ENCODE measurements around the gene PPFIBP2. TPM values are rescaled to one million over a fixed set of nuclear protein-coding genes. Genes with fewer than 3 reads are reported as not detected.

The PPFIBP2 gene
- total and polyA plus RNA-seq, 2 of the 13 experiments (the other 11 are each of a cell fraction or from before 2014, with no cell fraction given) = 15.0 to 52.5 TPM

DNA sequence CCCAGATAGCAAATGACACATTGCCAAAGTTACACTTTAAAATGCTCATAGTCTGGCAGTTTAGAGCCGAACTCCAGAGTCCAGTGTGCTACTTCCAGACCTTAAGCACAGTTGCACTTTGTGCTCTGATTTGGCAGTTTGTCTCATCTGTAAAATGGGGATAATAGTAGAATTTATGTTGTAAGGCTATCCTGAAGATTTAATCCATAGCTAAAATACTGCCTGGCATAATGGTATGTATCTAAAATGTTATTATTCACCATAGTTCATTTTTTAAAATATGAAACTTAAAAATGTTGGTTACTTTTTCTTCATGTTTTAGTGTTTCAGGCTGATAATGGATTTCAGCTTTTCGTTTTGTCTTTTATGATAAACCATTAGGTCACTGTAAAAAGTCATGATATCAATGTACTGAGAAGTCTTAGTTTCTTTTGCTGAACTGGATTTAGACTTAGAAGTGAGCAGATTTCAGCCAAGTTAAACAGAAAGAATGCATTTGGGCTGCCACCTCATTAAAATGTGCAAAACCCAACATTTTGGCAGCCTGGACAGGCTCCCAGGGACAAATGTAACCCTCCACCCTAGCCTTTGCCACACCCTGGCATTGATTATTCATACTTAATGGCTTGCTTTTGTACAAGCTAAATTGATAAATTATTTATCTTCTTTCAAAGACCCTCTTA lies 27.6 kb upstream of the PPFIBP2 start:
- in situ Hi-C loops (cut with HindIII; ENCODE audit: extremely low pct_ligation_motif_present, low pct_unique_long_range_greater_than_20kb) = no loop called here
- Histone ChIP-seq H3K9ac (ENCODE audit: insufficient read depth, low read depth, low read length) (no peak overlapping the region), H3K36me3 (replicated peaks in 1 of 2; ENCODE audit: control insufficient read depth in 1 of 2, insufficient read depth in 2 of 2, low read length in 2 of 2) (no peaks in the 10 kb centered on the region), H3K79me2 (ENCODE audit: insufficient read depth, low read length) (no peaks in the 10 kb centered on the region), H3K27ac (ENCODE audit: extremely low read length, insufficient read depth, low read length) (no peak overlapping the region), H2AFZ (ENCODE audit: low read length) (no peak overlapping the region), H3K4me3 (replicated peaks in 1 of 3; ENCODE audit: insufficient read depth in 1 of 3, low read depth in 2 of 3, low read length in 3 of 3) (peak overlapping the region; percentile 32 to 58 (median 49); a peak in 4 of 6 replicates), H3K27me3 (ENCODE audit: control insufficient read depth in 1 of 2, insufficient read depth in 2 of 2, low read length in 2 of 2) (peaks cover 1 to 13% of the 10 kb centered on the region in 2 experiments; a peak in 1 of 5 replicates), H3K9me3 (ENCODE audit: low read length) (no peaks in the 10 kb centered on the region), H3K4me2 (ENCODE audit: low read depth, low read length) (peak overlapping the region; percentile 69), H3K4me1 (ENCODE audit: insufficient read depth, low read length) (peaks cover 15% of the 10 kb centered on the region; the same call in 1 of the 2 replicates), H4K20me1 (ENCODE audit: insufficient read depth, low read length) (no peaks in the 10 kb centered on the region)
- 14% methylated on average over 2 of the region's 2 CpGs for WGBS (ENCODE audit: low lambda C conversion rate)
- intact Hi-C loops (cut with micrococcal nuclease; ENCODE audit: unreplicated experiment) = no loop called here
- BruUV-seq (replicated peaks) = no TSS peak
- ChIA-PET POLR2A (no interaction called here), CTCF (ENCODE audit: low intra/inter-chr PET ratio, low total read pairs) (no interaction called here)
- TF ChIP-seq ZNF629 (CRISPR knock-in tag; conservative IDR thresholded peaks at IDR 0.05) (peak; percentile 93), ZNF75D (CRISPR knock-in tag; IDR thresholded peaks at IDR 0.05; ENCODE audit: borderline replicate concordance) (no peak), HNF4A (CRISPR knock-in tag; IDR thresholded peaks at IDR 0.05) (peak; percentile 64)
- FAIRE-seq (no peak), ATAC-seq (no peak), DNase-seq (ENCODE audit: low spot score) (no peak)

DNA sequence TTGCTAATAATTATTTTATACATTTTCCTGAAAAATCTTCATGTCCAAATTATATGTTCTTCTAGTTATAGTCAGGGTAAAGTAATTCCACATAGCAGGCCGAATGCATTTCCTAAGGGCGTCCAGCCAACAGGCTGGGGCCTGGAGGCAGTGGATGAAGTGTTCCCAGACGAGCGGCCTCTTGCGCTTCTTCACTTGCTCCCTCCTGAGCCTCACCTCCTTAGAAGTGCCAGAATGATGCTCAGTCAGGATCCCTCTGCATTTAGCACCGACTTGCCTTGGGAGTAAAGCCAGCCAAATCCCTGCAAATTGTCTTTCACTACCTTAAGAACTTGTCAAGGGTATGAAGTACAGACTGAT lies 27.0 kb upstream of the PPFIBP2 start:
- H3K4me2 ChIP-seq (ENCODE audit: low read depth, low read length) = no peak overlapping the region
- in situ Hi-C loops (cut with HindIII; ENCODE audit: extremely low pct_ligation_motif_present, low pct_unique_long_range_greater_than_20kb) = no loop called here
- no peak overlapping the region for H3K4me3 ChIP-seq (replicated peaks in 1 of 3; ENCODE audit: insufficient read depth in 1 of 3, low read depth in 2 of 3, low read length in 3 of 3)
- FAIRE-seq = no peak
- intact Hi-C loops (cut with micrococcal nuclease; ENCODE audit: unreplicated experiment) = no loop called here
- POLR2A ChIA-PET = no interaction called here
- no peak for DNase-seq (ENCODE audit: low spot score)
- TF ChIP-seq ZNF761 (CRISPR knock-in tag; conservative IDR thresholded peaks at IDR 0.05) (no peak), ZNF12 (CRISPR knock-in tag; IDR thresholded peaks at IDR 0.05) (no peak), NR1H2 (CRISPR knock-in tag; IDR thresholded peaks at IDR 0.05; ENCODE audit: borderline replicate concordance, low read depth) (no peak)
- no peak overlapping the region for H3K27ac ChIP-seq (ENCODE audit: extremely low read length, insufficient read depth, low read length)
- no peak overlapping the region for H2AFZ ChIP-seq (ENCODE audit: low read length)
- ATAC-seq = no peak
- BruUV-seq (replicated peaks) = no TSS peak
- H3K9ac ChIP-seq (ENCODE audit: insufficient read depth, low read depth, low read length) = no peak overlapping the region
- WGBS (ENCODE audit: low lambda C conversion rate) = 41% methylated on average over 6 of the region's 6 CpGs
- H3K4me1 ChIP-seq (ENCODE audit: insufficient read depth, low read length) = peaks cover 15% of the 10 kb centered on the region; the same call in 1 of the 2 replicates
- no peaks in the 10 kb centered on the region for H4K20me1 ChIP-seq (ENCODE audit: insufficient read depth, low read length)
- H3K27me3 ChIP-seq (ENCODE audit: control insufficient read depth in 1 of 2, insufficient read depth in 2 of 2, low read length in 2 of 2) = peaks cover 1 to 13% of the 10 kb centered on the region in 2 experiments; a peak in 1 of 5 replicates
- H3K36me3 ChIP-seq (replicated peaks in 1 of 2; ENCODE audit: control insufficient read depth in 1 of 2, insufficient read depth in 2 of 2, low read length in 2 of 2) = no peaks in the 10 kb centered on the region
- no peaks in the 10 kb centered on the region for H3K79me2 ChIP-seq (ENCODE audit: insufficient read depth, low read length)
- H3K9me3 ChIP-seq (ENCODE audit: low read length) = no peaks in the 10 kb centered on the region
- CTCF ChIA-PET (ENCODE audit: low intra/inter-chr PET ratio, low total read pairs) = no interaction called here
